Stimulated activated CD4-positive, alpha-beta T cell treated with anti-CD3 and anti-CD28 coated beads, Interleukin-12 subunit alpha, Interleukin-12 subunit beta, amount 100 ng/mL, for 4 hours (primary cell): ENCODE measurements around the gene MYZAP.

Source experiments
- DNase-seq: peaks from one replicate; pipeline ENCODE4 v3.0.0-alpha.2; 2020

The MYZAP gene

DNA sequence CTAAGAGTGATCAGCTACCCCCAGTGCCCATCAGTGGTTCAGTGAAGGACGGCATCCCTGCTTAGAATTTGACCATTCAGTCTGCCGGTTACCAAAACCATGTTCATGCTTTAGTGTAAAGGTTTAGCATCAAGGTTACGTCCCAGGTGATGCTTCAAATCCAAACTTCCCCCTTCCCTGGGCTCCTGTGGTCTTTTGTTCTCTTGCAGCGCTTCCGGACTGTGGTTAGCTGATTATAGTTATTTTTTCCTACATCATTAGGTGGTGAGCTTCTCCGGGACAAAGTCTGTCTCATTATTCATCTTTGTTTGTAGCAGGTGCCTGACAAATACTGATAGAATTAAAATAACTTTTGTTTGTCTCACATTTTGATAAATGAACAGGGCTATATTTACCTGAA lies 28.3 kb upstream of the MYZAP start:
- DNase-seq = no peak

DNA sequence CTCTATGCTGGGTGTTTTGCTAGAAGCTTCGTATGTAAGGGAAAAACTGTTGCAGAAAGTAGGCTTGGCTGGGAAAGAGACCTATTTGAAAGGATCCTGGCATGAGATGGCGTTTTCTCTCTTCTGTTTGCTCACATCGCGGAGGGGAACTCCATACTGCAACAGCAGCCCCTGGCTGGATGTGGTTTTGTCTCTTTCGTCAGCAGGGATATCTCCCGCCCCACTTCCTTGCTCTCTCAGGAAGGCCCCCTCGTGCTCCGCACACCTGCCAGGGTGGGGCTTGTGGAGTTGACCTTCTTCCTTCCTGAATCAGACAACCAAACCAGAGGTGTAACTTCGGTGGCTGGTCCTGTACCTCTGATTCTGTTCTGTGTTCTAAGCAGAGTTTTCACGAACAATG lies 26.4 kb upstream of the MYZAP start:
- no peak for DNase-seq

DNA sequence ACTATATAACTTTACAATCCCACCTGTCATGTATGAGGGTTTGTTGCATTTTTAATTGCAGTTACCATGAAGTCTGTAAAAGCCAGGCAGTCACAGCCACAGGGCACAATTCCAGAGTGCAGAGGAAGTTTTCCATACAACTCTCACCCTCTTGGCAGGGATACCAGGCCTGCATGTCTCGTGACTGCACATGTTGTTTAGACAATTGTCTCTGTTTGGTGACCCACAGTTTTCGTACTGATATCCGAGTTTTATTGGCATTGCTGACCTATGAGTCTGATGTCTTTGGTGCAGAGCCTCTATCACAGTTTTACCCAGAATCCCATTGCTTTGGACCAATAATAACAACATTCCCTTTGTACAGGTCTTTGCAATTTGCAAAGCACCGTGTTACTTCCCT lies 24.9 kb upstream of the MYZAP start:
- no peak for DNase-seq

GRCh38 chr15:57567891-57568290 lies 23.8 kb upstream of the MYZAP start:
- no peak for DNase-seq

- no peak for DNase-seq
Observed at GRCh38 chr15:57568299-57568698, 23.4 kb upstream of the MYZAP start.

DNA sequence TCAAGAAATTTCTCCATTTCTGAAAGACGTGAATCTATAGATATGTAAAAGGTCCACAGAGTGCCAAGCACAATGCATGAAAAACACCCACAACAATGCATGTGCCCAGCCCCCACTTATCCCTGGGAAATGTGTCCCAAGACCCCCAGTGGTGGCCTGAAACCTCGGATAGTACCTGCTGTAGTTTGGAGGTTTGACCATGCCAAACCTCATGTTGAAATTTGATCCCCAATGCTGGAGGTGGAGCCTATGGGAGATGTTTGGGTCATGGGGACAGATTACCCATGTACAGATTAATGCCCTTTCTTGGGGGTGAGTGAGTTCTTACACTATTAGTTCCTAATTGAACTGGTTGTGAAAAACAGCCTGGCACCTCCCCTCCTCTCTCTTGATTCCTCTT lies 21.4 kb upstream of the MYZAP start:
- DNase-seq = no peak

DNA sequence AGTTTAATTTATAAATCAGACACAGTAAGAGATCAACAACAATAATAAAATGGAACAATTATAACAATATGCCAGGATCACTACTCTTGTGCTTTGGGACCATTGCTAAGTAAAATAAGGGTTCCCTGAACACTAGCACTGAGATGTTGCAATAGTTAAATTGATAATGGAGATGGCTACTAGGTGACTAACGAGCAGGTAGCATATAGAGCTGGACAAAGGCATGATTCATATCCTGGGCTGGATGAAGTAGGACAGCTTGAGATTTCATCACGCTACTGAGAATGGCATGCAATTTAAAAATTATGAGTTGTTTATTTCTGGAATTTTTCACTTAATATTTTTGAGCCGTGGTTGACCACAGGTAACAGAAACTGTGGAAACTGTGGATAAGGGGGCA lies 20.7 kb upstream of the MYZAP start:
- DNase-seq = no peak

GRCh38 chr15:57571725-57572124 lies 20.0 kb upstream of the MYZAP start:
- DNase-seq = no peak

DNA sequence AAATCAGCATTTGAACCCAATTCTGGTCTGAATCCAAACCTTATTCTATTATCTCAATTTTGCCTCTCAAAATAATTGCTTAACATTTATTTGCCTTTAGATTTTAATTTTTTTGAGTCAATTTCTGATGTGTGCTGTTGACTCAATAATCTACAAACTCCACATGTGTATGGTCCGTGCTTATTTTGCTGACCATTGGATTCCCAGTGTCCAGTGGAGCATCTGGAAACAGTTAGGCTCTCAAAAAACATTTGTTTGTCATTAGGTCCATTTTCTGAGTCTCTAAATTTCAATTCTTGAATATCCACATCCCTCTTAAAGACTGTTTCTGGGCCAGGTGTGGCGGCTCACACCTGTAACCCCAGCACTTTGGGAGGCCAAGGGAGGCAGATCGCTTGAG lies 19.2 kb upstream of the MYZAP start:
- no peak for DNase-seq

- DNase-seq = no peak
Observed at GRCh38 chr15:57573151-57573550, 18.6 kb upstream of the MYZAP start.

GRCh38 chr15:57575363-57575762 lies 16.3 kb upstream of the MYZAP start:
- no peak for DNase-seq

GRCh38 chr15:57578288-57578900 lies 13.3 kb upstream of the MYZAP start:
- DNase-seq = no peak

DNA sequence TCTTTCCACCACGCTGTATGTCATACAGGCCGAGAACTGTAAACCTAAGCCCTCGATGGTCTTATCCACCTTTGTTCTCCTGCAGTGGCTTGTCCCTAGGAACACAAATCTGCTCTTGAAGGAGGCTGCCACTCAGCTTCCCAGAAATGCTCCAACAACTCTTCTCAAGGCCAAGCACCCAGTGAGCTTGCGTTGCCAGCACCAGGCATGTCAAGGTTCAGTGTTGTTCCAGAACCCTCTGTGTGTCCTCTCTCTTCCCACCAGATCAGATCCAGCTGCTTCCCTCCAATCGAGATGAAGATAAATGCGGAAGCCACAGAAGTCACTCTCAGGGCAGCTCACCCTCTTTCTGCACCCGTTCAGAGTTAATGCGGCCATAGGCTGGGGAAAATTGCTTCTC lies 11.3 kb upstream of the MYZAP start:
- DNase-seq = no peak

DNA sequence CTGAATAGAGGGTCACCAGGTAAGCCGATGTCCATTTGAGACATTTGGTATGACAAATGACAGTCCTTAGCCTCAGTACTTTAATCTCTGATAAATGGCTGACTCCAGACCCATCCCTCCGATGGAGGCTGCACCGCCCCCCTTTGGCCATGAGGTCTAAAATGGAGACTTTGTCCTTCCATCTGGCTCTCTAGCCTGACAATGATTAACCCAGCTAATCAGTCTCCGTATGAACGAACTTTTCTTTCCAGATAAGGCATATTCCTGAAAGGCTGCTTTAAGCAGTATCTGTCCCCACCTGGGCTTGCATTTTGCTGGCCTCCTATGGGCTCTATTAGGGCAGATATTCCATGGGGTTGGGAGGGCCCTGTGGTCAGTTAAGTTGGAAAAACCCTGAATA lies 10.8 kb upstream of the MYZAP start:
- no peak for DNase-seq

- no peak for DNase-seq
Observed at GRCh38 chr15:57582090-57582489, 9.6 kb upstream of the MYZAP start.

DNA sequence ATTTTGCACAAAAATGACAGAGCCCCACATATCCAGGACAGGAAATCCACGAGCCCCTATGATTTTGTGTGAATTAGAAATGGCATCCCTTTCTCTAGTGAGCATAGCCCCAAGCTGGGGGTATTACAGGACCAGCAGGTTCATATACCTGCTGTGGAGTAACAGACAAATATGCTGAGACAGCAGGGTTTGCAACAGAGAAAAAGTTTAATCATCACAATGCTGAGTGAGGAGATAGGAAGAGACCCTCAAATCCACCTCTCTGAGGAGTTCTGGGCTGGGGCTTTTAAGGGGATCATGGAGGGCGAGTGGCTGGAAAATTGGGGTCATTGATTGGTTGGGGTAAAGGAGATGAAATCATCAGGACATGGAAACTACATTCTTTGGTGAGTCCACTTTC lies 8.4 kb upstream of the MYZAP start:
- DNase-seq = no peak

- no peak for DNase-seq
Observed at GRCh38 chr15:57583720-57584119, 8.0 kb upstream of the MYZAP start.

DNA sequence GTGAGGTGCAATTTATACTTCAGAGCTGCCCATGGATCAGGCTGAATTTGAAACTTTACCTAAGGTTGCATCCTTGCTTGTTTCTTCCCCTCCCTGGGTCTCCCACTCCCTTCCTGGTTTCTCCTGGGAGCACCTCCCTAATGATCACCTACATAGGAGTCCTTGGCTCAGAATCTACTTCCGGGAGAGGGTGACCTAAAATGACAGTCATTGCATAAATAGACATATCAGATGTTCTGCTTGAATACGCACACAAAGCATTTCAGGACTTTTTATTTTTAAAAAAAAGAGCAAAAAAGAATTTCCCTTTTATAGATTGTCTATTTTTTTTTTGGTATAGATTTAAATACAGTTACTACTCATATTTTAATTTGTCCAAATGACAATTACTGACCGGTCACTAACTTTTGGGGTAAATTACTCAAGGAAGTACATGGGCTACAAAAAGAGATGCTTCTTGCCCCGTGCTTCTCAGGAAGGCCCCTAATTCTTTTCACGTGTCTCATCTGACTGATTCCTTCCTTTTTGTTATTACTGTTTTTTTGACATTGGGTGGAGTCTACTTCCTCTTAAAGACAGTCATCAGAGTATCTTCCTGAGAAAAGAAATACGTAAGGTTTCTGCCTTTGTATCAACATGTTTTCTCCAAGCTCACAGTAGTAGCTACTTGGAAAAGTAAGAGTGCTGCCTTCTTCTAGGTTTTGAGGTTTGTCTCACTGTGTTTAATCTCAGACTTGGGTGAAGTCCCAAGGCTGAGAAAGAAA lies 4.9 kb upstream of the MYZAP start:
- DNase-seq = no peak

GRCh38 chr15:57589281-57589680 lies 2.4 kb upstream of the MYZAP start:
- no peak for DNase-seq

- DNase-seq = no peak
Observed at GRCh38 chr15:57589754-57590153, 1.9 kb upstream of the MYZAP start.

GRCh38 chr15:57591237-57591821 lies 375 bp upstream of the MYZAP start:
- peak; percentile 4 for DNase-seq

- DNase-seq = no peak
Observed at GRCh38 chr15:57592426-57592825, 722 bp downstream of the MYZAP start.

DNA sequence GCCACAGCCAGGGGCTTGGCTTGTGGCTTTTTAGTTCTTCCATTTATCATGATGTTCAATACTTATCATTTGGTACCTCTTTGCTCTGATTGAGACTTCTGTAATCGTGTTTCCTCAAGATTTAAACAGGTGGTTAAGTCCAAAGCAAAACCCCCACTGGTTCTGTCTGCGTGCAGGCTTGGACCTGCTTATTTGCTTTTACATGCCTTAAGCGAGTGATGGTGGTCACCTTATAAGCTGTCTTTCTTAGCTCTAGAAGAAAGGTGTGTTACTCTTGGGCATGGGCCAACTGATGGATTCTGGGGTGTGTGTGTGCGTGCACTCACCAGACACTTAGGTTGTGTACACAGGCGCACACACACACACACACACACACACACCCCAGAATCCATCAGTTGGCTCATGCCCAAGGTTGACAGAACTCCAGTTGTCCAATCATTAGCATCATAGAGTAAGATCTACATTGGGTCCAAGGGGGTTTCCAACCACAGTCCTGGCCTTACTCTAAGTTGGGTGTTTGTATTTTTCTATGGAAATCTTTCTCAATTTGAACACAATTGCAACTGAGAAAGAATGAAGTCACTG lies 1.2 kb downstream of the MYZAP start:
- no peak for DNase-seq

GRCh38 chr15:57594479-57594878 lies 2.8 kb downstream of the MYZAP start:
- no peak for DNase-seq
